ENCODE results near the gene CDHR5.

The CDHR5 gene

DNA sequence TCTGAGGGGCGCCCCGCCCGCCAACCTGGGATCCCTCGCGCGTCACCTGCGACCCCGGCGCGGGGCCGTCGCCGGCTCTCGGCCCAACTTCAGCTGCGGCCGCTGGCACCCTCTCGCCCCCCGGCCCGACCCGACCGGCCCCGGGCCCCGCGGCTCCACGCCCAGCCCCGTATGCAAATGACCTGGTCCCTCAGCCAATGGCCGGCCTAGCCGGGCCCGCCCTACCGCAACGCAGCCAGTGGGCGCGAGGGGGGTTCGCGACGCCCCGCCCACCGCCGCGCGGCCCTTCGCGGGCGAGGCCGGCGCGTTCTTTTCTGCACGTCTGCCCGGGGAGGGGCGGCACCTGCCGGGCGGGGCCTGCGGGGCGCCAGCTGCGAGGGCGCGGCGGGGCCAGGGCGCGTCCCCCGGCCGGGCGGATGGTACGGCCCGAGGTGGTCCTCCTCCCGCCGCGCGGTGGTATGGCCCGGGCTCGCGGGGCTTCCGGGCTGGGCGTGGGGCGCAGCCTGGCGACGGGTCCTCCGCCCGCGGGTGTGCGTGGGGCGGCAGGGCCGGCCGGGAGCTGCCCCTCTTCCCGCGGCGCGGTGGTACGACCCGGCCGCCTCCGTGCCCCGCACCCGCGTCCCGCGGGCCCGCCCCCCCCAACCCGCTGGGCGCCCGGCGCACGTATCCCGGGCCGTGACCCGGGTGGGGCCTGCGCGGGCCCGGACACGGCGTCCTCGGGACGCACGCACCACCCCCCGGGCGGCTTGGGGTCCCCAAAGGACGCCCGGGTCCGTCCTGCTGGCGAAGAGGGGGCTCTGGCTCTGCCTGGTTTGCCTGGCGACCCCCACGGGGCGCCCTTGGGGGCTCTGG lies 56.2 kb downstream of the CDHR5 start:
- DNase-seq (ENCODE audit: low spot score) = peak; percentile 95

- no peak for DNase-seq (ENCODE audit: low spot score)
These were observed 57.0 kb downstream of the CDHR5 start for GRCh38 chr11:567629-568292.

- no peak for DNase-seq (ENCODE audit: low spot score)
These were observed 57.6 kb downstream of the CDHR5 start for GRCh38 chr11:567011-567628.

Small RNA genes lying within 50 kb of the gene (small RNA-seq; reads per million reads assigned to genes)
- 3.9 to 61.7 reads per million in 2 experiments for gene MIR210

All from SK-N-DZ (cell line).